SK-N-SH (cell line): ENCODE results near the gene RAMP2.

Experiments used
- CTCF ChIP-seq: fragments of 200-600 bp; sonication (generic); IDR thresholded peaks from 2 replicates; pipeline ENCODE4 v1.6.1; 2017; ENCODE audit warnings: antibody characterized with exemption, mild to moderate bottlenecking, moderate library complexity
- MAX ChIP-seq: IDR thresholded peaks from 2 replicates; pipeline ENCODE4 v1.4.0; 2012; ENCODE audit warnings: low read depth
- RAD21 ChIP-seq: IDR thresholded peaks from 2 replicates; pipeline ENCODE4 v1.6.1; 2012; ENCODE audit warnings: mild to moderate bottlenecking, low read length

- TF ChIP-seq CTCF = no peak
- TF ChIP-seq MAX = no peak
- no peak for TF ChIP-seq RAD21
Measured at GRCh38 chr17:42795465-42795864, 34.4 kb downstream of the RAMP2 start.
